GM19043 (cell line): ENCODE data around the gene GUCA1A.
"Not testable (repeated sequence)": the region's sequence is repeated elsewhere in the genome, so short reads cannot be mapped to it uniquely, and the experiment has no call there.

Source experiments
- ATAC-seq: cut with Tn5 transposase; IDR thresholded peaks from one replicate; pipeline ENCODE4 v1.9.1; 2021; ENCODE audit warnings: low read depth; ENCODE audit not compliant: unreplicated experiment

Gene GUCA1A

DNA sequence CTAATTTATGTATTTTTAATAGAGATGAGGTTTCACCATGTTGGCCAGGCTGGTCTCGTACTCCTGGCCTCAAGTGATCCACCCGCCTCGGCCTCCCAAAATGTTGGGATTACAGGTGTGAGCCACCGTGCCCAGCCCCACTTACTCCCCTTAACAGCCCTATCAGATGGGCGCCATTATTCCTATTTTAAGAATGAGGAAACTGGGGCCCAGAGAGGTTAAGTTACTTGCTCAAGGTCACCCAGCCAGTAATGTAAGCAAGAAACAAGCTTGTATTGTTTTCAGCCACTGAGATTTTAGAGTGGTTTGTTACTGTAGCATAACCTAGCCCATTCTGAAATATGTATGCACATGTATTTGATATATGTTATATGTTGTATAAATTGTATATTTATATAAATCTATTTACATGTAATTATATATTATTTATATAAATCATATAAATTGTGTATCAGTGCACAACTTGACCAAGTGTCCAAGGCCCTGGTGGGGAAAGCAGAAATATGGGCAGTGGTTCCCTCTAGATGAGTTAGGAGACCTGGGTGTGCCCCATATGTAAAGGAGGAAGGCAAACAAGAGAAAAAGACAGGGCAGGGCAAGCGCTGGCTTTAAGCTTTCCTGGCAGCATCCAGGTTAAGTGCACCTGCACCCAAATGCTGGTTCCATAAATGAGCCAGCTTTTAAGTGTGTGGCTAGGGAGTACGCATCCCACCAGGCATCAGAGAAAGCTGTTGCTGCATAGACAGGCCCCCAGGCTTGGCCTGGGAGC is 1.2 kb upstream of the GUCA1A start:
- no peak for ATAC-seq

DNA sequence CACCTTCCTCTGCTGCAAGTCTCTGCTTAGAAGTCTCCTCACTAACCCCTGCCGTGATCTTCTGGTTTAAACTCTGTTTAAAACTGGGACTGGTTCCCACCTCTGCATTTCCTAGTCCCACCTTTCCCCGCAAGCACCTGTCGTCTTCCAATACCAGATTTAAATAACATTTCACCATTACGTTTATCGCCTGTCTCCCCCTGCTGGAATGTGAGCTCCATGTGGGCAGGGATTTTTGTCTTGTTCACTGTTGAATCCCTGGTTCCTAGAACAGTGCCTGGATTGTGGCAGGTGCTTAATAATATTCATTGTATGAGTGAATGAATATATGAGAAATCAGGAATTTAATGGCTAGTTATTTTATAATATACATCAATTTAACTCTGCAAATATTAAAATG is 2.7 kb downstream of the GUCA1A start:
- ATAC-seq = no peak

- ATAC-seq = no peak
Measured at GRCh38 chr6:42176981-42177380, 3.8 kb downstream of the GUCA1A start.

DNA sequence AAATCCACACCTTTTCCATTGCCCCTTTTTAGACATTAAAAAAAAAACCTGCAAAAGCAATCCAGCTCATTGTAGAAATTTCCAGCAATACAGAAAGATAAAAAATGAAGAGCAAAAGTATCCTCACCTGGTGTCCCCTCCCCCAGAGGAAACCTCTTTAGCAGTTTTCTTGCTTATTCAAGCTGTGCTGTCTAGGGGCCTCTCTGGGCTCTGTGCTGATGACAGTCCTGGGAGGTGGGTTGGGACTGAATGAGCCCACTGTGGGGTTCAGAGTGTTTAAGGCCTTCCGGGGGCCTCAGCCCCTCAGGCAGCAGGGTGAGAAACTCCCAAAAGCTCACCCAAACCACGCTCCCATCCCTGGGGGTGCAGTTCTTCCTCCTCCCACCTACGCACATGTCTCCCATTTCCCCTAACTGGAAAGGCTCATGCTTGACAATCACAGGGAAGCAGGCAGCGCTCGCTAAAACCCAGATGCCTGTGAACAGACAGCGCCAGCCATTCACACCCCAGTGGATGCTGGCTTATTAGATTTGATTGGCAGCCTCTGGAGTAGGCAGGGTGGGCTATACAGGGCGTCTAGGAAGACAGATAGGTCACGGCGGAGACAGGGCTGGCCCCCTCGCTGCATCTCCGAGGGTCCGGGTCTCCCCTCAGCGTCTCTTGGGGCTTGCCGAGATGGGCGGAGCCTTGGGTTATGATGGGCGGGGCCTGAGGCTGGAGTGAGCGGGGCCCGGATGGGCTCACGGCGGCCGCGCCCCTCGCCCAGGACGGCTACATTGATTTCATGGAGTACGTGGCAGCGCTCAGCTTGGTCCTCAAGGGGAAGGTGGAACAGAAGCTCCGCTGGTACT is 4.6 kb downstream of the GUCA1A start:
- ATAC-seq = no peak

GRCh38 chr6:42179261-42179944 is 6.2 kb downstream of the GUCA1A start:
- no peak for ATAC-seq

GRCh38 chr6:42179945-42180313 is 6.8 kb downstream of the GUCA1A start:
- no peak for ATAC-seq

DNA sequence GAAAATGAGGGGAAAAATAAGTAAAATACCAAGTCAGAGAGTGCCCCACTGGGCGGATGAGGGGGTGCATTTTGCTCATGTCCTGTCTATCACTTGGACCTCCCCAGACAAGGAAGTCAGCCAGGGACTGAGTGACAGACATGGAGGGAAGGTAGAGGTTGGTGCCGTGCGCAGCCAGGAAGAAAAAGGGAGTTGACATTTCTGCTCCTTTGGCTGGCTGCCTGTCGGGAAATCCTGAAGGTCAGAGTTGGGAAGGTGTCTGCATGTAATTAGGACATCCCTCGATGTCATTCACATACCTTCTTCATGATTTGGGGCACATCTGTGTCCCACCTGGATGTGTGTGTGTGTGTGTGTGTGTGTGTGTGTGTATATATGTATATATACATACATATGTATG is 8.9 kb downstream of the GUCA1A start:
- ATAC-seq = no peak

DNA sequence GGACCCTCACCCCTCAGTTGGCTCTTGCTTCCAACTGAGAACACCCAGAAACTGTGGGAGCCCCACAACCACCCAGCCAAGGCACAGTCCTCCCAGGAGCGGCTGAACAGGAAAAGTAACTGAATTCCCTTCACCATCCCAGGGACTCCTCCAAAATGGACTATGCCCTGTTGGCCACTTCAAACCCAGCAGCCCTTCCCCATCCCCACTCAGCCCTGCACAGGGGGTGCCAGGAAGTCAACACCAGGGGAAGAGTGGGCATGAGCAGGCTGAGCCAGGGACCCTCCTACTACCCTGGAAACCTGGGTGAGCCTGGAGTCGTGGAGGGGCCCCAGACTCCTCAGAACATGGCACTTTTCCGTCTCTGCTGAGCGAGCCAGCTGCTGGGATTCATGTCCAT is 11.3 kb downstream of the GUCA1A start:
- ATAC-seq = no peak

- no peak for ATAC-seq
Measured at GRCh38 chr6:42185597-42185996, 12.4 kb downstream of the GUCA1A start.

- ATAC-seq = no peak
Measured at GRCh38 chr6:42188406-42188805, 15.2 kb downstream of the GUCA1A start.

DNA sequence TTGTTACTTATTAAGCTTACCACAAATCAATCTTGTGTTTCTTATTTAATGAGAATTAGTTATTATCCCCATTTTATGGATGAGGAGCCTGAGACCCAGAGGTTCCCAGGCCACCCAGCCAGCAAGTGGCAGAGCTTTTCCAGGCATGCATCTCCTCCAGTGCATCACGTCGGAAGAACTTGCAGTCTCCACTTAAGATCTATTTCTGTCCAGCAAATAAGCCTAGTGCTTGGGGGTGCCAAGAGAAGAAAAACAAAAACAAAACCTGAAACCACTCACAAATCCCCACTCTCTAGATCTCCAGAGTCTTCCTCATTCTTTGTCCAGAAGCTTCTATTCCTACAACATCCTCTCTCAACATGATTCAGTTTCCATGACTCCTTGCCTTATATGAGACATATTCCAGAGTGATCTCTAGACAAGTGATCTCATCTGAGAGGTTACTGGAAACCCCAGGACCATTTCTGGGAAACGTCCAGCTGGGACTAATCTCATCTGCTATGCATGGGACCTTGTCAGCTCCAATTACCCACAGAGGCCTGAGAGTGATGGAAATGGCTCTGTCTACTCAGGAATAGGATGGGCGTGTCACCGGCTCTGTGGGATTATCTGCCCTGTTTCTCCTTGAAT is 17.5 kb downstream of the GUCA1A start:
- ATAC-seq = no peak

DNA sequence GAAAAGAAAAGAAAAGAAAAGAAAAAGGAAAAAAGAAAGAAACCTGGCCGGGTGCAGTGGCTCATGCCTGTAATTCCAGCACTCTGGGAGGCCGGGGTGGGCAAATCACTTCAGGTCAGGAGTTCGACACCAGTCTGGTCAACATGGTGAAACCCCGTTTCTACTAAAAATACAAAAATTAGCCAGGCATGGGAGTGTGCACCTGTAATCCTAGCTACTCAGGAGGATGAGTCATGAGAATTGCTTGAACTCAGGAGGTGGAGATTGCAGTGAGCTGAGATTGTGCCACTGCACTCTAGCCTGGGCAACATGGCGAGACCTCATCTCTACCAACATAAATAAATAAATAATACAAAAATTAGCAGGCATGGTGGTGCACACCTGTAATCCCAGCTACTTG is 19.2 kb downstream of the GUCA1A start:
- ATAC-seq = not testable (repeated sequence)

DNA sequence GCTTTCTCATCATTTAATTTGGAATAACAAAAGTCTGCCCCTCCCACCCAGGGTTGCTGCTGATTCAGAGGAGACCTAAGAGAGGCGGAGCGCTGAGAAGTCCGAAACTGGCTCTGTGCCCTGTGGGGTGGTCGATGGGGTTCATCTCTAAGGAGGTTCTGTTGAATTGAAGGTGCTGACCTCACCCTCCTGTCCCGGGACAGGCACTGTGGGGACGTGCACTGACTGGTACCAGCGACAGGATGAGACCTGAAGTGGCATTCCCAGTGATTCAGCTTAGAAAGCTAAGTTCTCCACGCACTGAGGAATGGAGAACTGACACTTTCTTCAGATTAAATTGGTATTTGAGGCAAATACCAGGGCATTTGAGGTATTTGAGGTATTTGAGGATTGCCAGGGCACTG is 20.3 kb downstream of the GUCA1A start:
- ATAC-seq = no peak

DNA sequence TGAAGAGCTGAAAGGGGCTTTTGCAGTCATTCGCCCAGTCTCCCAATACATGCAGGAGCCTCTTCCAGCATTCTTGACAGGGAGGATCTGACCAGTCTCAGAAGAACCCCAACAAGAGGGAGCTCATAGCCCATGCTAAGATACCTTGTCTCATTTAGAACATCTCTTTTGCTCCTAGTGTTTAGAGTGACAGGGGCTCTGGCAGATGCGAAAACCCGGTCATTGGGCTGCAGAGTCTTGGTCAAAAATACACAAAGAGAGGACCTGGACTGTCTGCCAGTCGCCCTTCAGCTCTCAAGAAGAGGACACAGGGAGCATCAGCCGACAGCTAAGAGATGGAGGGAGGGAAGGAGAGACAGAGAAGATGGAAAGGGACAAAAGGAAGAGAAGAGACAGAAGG is 20.9 kb downstream of the GUCA1A start:
- ATAC-seq = no peak

GRCh38 chr6:42195415-42195814 is 22.3 kb downstream of the GUCA1A start:
- no peak for ATAC-seq

DNA sequence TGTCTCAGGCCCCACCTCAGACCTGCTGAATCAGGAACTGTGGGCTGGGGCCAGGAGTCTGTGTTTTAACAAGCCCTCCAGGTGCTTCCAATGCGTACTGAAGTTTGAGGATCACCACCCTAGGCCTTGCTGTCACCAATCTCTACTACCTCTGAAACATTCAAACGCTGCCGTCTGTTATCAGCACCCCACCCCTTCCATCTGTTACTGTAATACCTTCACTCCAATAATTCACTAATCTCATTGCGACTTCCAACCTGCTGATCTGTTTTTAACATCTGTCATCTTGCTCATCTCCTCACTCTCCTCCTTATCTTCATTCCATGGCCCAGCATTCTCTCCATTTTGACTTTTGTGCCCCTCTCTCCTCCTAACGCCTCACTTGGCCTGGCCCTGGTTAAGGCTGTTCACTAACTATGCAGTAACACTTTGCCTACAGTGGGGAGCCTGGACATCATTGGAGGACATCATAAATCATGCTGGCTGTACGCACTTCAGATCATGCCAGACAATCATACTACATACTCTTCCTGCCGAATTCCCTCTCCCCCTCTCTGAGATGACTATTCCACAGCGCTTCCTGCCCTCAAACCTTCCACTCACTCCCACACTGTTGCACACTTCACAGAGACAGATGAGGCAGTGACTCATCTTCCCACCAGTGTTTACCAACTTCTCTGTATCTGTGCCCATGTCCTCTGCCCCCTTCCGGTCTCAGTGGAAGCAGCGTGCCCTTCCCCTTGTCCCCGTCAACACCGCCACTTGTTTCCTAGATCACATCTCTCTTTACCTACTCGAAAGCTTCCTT is 24.6 kb downstream of the GUCA1A start:
- ATAC-seq = no peak

DNA sequence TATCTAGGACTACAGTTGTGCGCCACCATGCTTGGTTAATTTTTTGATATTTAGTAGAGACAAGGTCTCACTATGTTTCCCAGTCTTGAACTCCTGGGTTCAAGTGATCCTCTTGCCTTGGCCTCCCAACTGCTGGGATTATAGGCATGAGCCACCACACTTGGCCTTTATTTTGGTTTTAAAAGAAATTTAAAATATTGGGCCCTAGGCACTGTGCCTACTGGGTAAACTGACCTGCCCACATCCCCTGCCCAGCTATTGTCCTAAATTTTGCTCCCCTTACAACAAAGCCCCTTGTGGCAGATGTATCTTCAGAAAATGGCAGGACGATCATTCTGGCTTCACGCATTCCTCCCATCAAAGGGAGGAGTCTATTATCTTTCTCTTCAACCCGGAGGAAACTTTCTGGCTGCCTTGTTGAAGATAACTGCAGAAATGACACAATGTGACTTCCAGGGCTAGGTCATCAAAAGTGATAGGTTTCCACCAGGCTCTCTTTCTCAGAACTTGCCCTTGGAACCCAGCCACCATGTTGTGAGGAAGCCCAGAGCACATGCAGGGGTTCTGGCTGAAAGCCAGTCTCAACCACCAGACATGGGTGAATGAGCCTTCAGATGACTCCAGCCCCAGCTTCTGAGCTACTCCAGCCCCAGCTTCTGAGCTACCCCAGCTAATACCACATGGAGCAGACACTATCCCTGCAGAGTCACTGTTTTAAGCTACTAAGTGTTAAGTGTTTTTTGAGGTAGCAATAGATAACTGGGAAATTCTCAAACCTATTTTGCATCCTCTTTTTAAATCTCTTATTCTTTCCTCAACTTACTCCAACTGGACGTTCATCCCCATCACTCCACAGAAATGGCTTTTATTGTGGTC is 26.2 kb downstream of the GUCA1A start:
- no peak for ATAC-seq

GRCh38 chr6:42200035-42200434 is 26.9 kb downstream of the GUCA1A start:
- no peak for ATAC-seq

DNA sequence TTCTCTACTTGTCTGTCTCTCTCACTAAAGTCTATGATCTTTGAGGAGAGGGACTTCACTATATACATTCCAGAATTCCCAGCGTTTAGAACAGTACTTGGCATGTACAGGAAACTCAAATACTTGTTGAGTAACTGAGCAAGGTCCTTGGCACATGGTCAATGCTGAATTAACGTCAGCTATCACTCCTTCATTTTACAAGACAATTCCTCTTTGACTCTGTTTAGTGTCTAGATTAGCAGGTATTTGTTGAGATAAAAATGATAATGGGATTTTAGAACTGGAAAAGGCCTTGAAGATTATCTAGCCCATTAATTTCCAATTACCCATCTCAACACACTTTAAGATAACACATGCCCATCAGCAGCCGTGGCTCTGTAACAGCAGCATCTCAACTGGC is 28.2 kb downstream of the GUCA1A start:
- no peak for ATAC-seq
